Liver (tissue), 9 donors: ENCODE results near the gene GPBP1. TPM values are rescaled to one million over a fixed set of nuclear protein-coding genes. Genes with fewer than 3 reads are reported as not detected.

Source experiments
- DNase-seq: peaks from one replicate; pipeline ENCODE4 v3.0.0-alpha.2; 2017; ENCODE audit warnings: low spot score
- H3K27ac ChIP-seq, 2 donors: one replicate each; pipeline ENCODE4 v1.7.0; 2013; ENCODE audit warnings: inconsistent platforms in 2 of 2, low read length in 2 of 2, control low read depth in 1 of 2, low read depth in 1 of 2, mild to moderate bottlenecking in 1 of 2
- H3K27me3 ChIP-seq, 4 donors: one replicate each; pipeline versions ENCODE4 v1.6.1 to v1.7.0; 2013; ENCODE audit warnings: low read length in 3 of 4, inconsistent platforms in 1 of 4, mild to moderate bottlenecking in 1 of 4, moderate library complexity in 1 of 4; ENCODE audit not compliant: control insufficient read depth in 4 of 4, insufficient read depth in 4 of 4
- H3K36me3 ChIP-seq, 4 donors: one replicate each; pipeline versions ENCODE4 v1.6.1 to v1.7.0; 2013; ENCODE audit warnings: low read length in 3 of 4, mild to moderate bottlenecking in 3 of 4, low read depth in 1 of 4, moderate library complexity in 1 of 4; ENCODE audit not compliant: control insufficient read depth in 4 of 4, insufficient read depth in 3 of 4
- H3K4me1 ChIP-seq, 4 donors: one replicate each; pipeline versions ENCODE4 v1.6.1 to v1.7.0; 2013; ENCODE audit warnings: low read length in 3 of 4, mild to moderate bottlenecking in 3 of 4, moderate library complexity in 1 of 4; ENCODE audit not compliant: control insufficient read depth in 4 of 4, insufficient read depth in 4 of 4
- H3K4me3 ChIP-seq, 3 donors: one replicate each; pipeline versions ENCODE4 v1.6.1 to v1.7.0; 2013; ENCODE audit warnings: low read length in 3 of 3, control low read depth in 1 of 3, low read depth in 1 of 3, mild to moderate bottlenecking in 1 of 3
- H3K9ac ChIP-seq, 2 donors: one replicate each; pipeline ENCODE4 v1.7.0; 2013; ENCODE audit warnings: low read length in 2 of 2, mild to moderate bottlenecking in 2 of 2, moderate library complexity in 2 of 2, control low read depth in 1 of 2, low read depth in 1 of 2
- H3K9me3 ChIP-seq, 4 donors: one replicate each; pipeline versions ENCODE4 v1.6.1 to v1.7.0; 2013; ENCODE audit warnings: low read length in 3 of 4; ENCODE audit not compliant: control insufficient read depth in 4 of 4
- EGR1 ChIP-seq, 2 donors: IDR thresholded peaks; 2 replicates each; pipeline ENCODE4 v1.6.1; 2016 to 2018; ENCODE audit warnings: antibody characterized with exemption in 2 of 2, low read depth in 2 of 2
- FOXA1 ChIP-seq: IDR thresholded peaks from 2 replicates; pipeline ENCODE4 v1.6.1; 2016; ENCODE audit warnings: antibody characterized with exemption
- FOXA2 ChIP-seq: IDR thresholded peaks from 2 replicates; pipeline ENCODE4 v1.6.1; 2016; ENCODE audit warnings: antibody characterized with exemption
- GABPA ChIP-seq, 2 donors: IDR thresholded peaks in 1 of 2; conservative IDR thresholded peaks in 1 of 2; 2 replicates each; pipeline ENCODE4 v1.6.1; 2016; ENCODE audit warnings: antibody characterized with exemption in 2 of 2, mild to moderate bottlenecking in 1 of 2, moderate library complexity in 1 of 2
- HNF4A ChIP-seq, 2 donors: conservative IDR thresholded peaks; 2 replicates each; pipeline ENCODE4 v1.6.1; 2016; ENCODE audit warnings: antibody characterized with exemption in 2 of 2, mild to moderate bottlenecking in 2 of 2
- HNF4G ChIP-seq: IDR thresholded peaks from 2 replicates; pipeline ENCODE4 v1.6.1; 2016; ENCODE audit warnings: antibody characterized with exemption
- JUND ChIP-seq, 2 donors: IDR thresholded peaks; 2 replicates each; pipeline ENCODE4 v1.6.1; 2016; ENCODE audit warnings: antibody characterized with exemption in 2 of 2
- NR2F2 ChIP-seq: IDR thresholded peaks from 2 replicates; pipeline ENCODE4 v1.6.1; 2016; ENCODE audit warnings: antibody characterized with exemption
- RAD21 ChIP-seq, 2 donors: IDR thresholded peaks; 2 replicates each; pipeline ENCODE4 v1.6.1; 2016; ENCODE audit warnings: antibody characterized with exemption in 2 of 2, mild to moderate bottlenecking in 2 of 2
- RXRA ChIP-seq, 2 donors: IDR thresholded peaks; 2 replicates each; pipeline ENCODE4 v1.6.1; 2017 to 2018; ENCODE audit warnings: antibody characterized with exemption in 2 of 2, mild to moderate bottlenecking in 1 of 2
- SP1 ChIP-seq: IDR thresholded peaks from 2 replicates; pipeline ENCODE4 v1.6.1; 2018; ENCODE audit warnings: antibody characterized with exemption, mild to moderate bottlenecking
- TAF1 ChIP-seq: conservative IDR thresholded peaks from 2 replicates; pipeline ENCODE4 v1.6.1; 2016; ENCODE audit warnings: antibody characterized with exemption, mild to moderate bottlenecking
- YY1 ChIP-seq: IDR thresholded peaks from 2 replicates; pipeline ENCODE4 v1.6.1; 2016; ENCODE audit warnings: antibody characterized with exemption, mild to moderate bottlenecking
- WGBS: extraction: QIAGEN DNeasy Blood & Tissue Kit; methylation state at CpG from one replicate; pipeline ENCODE4 v1.1.7; 2013; 5-methylcytosine and 5-hydroxymethylcytosine counted together
- polyA plus RNA-seq, 2 donors: library from polyadenylated mRNA; stranded (reverse) in 1 of 2; unstranded in 1 of 2; fragments of 200-250 nt in 1 of 2; fragments of >200 nt in 1 of 2; fragmentation: Nextera tagmentation in 1 of 2; extraction: Ambion mirVana in 1 of 2; gene quantifications; one replicate each; pipeline versions ENCODE4 v1.2.1 to v1.2.3, GENCODE V29; 2013 to 2015
- total RNA-seq, 2 donors: library from RNA; depleted of rRNA; stranded (reverse); fragments of >200 nt; gene quantifications; one replicate each; pipeline ENCODE4 v1.2.3, GENCODE V29; 2014
- TF ChIP-seq, protein P1 (sequence below): IDR thresholded peaks from 2 replicates; pipeline ENCODE4 v1.6.1; 2016; ENCODE audit warnings: antibody characterized with exemption
- TF ChIP-seq, protein P2 (sequence below): IDR thresholded peaks from 2 replicates; pipeline ENCODE4 v1.6.1; 2016; ENCODE audit warnings: antibody characterized with exemption
- TF ChIP-seq, protein P3 (sequence below): IDR thresholded peaks from 2 replicates; pipeline ENCODE4 v1.6.1; 2016; ENCODE audit warnings: antibody characterized with exemption
- TF ChIP-seq, protein P4 (sequence below): IDR thresholded peaks from 2 replicates; pipeline ENCODE4 v1.6.1; 2016; ENCODE audit warnings: antibody characterized with exemption, mild to moderate bottlenecking
- TF ChIP-seq, protein P5 (sequence below): fragments of 150-350 bp; IDR thresholded peaks from 2 replicates; pipeline ENCODE4 v1.5.1; 2017; ENCODE audit warnings: improper control_type of control experiment, low read depth, low read length; ENCODE audit not compliant: missing input control
- donor health status: healthy.
- donor health status: healthy.
- donor health status: healthy.
- donor health status: healthy.
- donor health status: healthy.

GPBP1 gene
- total and polyA plus RNA-seq, 4 donors: 13.6 to 30.8 (median 24.6) TPM

DNA sequence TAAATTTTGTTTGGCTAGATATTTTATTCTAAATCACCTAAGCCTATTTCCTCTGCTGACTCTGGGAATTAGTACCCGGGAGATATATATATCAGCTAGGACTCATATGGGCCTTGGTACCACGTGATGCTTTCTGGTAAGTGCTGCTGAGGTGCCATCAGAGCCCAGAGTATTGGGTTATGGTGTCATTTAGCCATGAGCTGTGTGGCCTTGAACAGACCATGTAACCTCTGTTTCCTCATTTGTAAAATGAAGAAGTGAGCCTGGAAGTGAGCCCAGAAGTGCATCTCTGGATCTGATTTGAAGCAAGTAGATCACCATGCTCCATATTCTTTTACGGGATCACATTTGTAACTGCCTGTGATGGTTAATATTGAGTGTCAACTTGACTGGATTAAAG lies 126.1 kb downstream of the GPBP1 start:
- no peak overlapping the region for H3K4me3 ChIP-seq
- no peaks in the 10 kb centered on the region for H3K27me3 ChIP-seq
- H3K9ac ChIP-seq: no peak overlapping the region
- no peaks in the 10 kb centered on the region for H3K36me3 ChIP-seq
- H3K9me3 ChIP-seq: no peaks in the 10 kb centered on the region
- peaks cover 2 to 10% (median 8%) of the 10 kb centered on the region in 4 donors for H3K4me1 ChIP-seq
- TF ChIP-seq, protein P1, sequence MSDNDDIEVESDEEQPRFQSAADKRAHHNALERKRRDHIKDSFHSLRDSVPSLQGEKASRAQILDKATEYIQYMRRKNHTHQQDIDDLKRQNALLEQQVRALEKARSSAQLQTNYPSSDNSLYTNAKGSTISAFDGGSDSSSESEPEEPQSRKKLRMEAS: no peak
- no peak for TF ChIP-seq FOXA1
- no peak for TF ChIP-seq EGR1 (IDR thresholded peaks at IDR 0.05; ENCODE audit: low read depth in 2 of 2)
- no peak for TF ChIP-seq GABPA (IDR thresholded peaks at IDR 0.05 in 1 of 2, conservative IDR thresholded peaks at IDR 0.05 in 1 of 2)
- TF ChIP-seq, protein P2, sequence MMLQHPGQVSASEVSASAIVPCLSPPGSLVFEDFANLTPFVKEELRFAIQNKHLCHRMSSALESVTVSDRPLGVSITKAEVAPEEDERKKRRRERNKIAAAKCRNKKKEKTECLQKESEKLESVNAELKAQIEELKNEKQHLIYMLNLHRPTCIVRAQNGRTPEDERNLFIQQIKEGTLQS: no peak
- TF ChIP-seq JUND (IDR thresholded peaks at IDR 0.05): no peak
- TF ChIP-seq TAF1: no peak
- TF ChIP-seq FOXA2: no peak
- TF ChIP-seq, protein P3, sequence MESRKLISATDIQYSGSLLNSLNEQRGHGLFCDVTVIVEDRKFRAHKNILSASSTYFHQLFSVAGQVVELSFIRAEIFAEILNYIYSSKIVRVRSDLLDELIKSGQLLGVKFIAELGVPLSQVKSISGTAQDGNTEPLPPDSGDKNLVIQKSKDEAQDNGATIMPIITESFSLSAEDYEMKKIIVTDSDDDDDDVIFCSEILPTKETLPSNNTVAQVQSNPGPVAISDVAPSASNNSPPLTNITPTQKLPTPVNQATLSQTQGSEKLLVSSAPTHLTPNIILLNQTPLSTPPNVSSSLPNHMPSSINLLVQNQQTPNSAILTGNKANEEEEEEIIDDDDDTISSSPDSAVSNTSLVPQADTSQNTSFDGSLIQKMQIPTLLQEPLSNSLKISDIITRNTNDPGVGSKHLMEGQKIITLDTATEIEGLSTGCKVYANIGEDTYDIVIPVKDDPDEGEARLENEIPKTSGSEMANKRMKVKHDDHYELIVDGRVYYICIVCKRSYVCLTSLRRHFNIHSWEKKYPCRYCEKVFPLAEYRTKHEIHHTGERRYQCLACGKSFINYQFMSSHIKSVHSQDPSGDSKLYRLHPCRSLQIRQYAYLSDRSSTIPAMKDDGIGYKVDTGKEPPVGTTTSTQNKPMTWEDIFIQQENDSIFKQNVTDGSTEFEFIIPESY: no peak
- TF ChIP-seq NR2F2: no peak
- TF ChIP-seq HNF4G: no peak
- no peak for TF ChIP-seq RAD21 (IDR thresholded peaks at IDR 0.05)
- H3K27ac ChIP-seq: no peak overlapping the region
- no peak for DNase-seq
- 79% methylated on average over 3 of the region's 3 CpGs for whole genome bisulfite sequencing

DNA sequence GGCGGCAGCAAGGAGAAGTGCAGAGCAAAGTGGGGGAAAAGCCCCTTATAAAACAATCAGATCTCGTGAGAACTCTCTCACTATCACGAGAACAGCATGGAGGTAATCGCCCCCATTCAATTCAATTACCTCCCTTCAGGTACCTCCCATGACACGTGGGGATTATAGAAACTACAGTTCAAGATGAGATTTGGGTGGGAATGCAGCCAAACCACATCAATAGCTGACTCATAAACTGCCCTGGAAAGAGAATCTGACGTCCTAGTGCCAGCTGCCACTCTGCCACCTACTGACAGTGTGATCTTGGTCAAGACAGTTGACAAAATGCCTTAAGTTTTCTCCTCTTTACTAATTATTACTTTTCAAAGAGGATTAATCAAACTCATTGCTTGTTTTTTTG lies 128.3 kb downstream of the GPBP1 start:
- Histone ChIP-seq H3K27me3 (no peaks in the 10 kb centered on the region), H3K9ac (no peak overlapping the region), H3K9me3 (peaks cover 0 to 2% (median 0%) of the 10 kb centered on the region in 4 donors), H3K36me3 (no peaks in the 10 kb centered on the region), H3K27ac (no peak overlapping the region), H3K4me1 (peaks cover 2 to 10% (median 8%) of the 10 kb centered on the region in 4 donors), H3K4me3 (no peak overlapping the region)
- 59% methylated on average over 6 of the region's 6 CpGs for WGBS
- TF ChIP-seq NR2F2: no peak
- TF ChIP-seq HNF4A (conservative IDR thresholded peaks at IDR 0.05): no peak
- TF ChIP-seq TAF1: no peak
- TF ChIP-seq YY1: no peak
- TF ChIP-seq SP1: no peak
- TF ChIP-seq RAD21 (IDR thresholded peaks at IDR 0.05): peak in 1 of 2 donors; percentile 36
- TF ChIP-seq EGR1 (IDR thresholded peaks at IDR 0.05; ENCODE audit: low read depth in 2 of 2): no peak
- TF ChIP-seq, protein P1: no peak
- TF ChIP-seq, protein P2: no peak
- peak in 1 of 2 donors; percentile 15 for TF ChIP-seq JUND (IDR thresholded peaks at IDR 0.05)
- no peak for TF ChIP-seq RXRA (IDR thresholded peaks at IDR 0.05)
- TF ChIP-seq, protein P4, sequence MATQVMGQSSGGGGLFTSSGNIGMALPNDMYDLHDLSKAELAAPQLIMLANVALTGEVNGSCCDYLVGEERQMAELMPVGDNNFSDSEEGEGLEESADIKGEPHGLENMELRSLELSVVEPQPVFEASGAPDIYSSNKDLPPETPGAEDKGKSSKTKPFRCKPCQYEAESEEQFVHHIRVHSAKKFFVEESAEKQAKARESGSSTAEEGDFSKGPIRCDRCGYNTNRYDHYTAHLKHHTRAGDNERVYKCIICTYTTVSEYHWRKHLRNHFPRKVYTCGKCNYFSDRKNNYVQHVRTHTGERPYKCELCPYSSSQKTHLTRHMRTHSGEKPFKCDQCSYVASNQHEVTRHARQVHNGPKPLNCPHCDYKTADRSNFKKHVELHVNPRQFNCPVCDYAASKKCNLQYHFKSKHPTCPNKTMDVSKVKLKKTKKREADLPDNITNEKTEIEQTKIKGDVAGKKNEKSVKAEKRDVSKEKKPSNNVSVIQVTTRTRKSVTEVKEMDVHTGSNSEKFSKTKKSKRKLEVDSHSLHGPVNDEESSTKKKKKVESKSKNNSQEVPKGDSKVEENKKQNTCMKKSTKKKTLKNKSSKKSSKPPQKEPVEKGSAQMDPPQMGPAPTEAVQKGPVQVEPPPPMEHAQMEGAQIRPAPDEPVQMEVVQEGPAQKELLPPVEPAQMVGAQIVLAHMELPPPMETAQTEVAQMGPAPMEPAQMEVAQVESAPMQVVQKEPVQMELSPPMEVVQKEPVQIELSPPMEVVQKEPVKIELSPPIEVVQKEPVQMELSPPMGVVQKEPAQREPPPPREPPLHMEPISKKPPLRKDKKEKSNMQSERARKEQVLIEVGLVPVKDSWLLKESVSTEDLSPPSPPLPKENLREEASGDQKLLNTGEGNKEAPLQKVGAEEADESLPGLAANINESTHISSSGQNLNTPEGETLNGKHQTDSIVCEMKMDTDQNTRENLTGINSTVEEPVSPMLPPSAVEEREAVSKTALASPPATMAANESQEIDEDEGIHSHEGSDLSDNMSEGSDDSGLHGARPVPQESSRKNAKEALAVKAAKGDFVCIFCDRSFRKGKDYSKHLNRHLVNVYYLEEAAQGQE: no peak
- TF ChIP-seq, protein P5, sequence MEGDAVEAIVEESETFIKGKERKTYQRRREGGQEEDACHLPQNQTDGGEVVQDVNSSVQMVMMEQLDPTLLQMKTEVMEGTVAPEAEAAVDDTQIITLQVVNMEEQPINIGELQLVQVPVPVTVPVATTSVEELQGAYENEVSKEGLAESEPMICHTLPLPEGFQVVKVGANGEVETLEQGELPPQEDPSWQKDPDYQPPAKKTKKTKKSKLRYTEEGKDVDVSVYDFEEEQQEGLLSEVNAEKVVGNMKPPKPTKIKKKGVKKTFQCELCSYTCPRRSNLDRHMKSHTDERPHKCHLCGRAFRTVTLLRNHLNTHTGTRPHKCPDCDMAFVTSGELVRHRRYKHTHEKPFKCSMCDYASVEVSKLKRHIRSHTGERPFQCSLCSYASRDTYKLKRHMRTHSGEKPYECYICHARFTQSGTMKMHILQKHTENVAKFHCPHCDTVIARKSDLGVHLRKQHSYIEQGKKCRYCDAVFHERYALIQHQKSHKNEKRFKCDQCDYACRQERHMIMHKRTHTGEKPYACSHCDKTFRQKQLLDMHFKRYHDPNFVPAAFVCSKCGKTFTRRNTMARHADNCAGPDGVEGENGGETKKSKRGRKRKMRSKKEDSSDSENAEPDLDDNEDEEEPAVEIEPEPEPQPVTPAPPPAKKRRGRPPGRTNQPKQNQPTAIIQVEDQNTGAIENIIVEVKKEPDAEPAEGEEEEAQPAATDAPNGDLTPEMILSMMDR: no peak
- no peak for TF ChIP-seq FOXA1
- no peak for DNase-seq
